Measurements from ENCODE around the gene SCAMP3. TPM values are rescaled to one million over a fixed set of nuclear protein-coding genes. Genes with fewer than 3 reads are reported as not detected.
"Not testable (repeated sequence)": the region's sequence is repeated elsewhere in the genome, so short reads cannot be mapped to it uniquely, and the experiment has no call there.

Gene SCAMP3
- total and polyA plus RNA-seq, 8 donors: 7.0 to 48.4 (median 28.7) TPM

DNA sequence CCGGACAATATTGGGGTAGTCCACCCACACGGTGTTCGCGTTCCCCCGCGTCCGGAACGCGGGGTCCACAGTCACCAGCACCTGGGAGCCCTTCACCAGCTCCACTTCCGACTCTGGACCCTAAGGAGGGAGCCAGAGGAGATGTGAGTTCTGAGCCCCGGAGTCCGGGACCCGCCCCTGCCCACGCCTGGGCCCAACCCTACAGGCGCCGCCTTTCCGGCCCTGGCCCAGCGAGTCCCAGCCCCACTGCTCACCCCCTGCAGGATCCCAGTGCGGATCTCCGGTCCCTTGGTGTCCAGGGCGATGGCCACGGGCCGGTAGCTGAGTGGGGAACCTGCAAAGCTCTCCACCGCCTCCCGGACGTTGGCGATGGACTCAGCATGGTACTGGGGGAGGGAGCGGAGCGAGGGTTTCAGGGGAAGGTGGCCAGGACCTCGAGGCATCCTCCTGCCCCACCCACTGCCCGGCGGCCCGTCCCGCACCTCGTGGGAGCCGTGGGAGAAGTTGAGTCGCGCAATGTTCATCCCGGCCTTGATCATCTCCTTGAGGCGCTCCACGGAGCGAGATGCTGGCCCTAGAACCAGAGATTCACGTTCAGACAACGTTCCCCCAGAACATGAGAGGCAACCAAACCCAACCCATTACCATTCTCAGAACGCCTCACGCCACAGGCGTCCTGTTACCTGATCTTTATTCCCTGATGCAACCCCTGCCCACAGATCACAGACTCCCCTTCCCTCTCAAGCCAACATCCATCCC is 33.2 kb upstream of the SCAMP3 start:
- Histone ChIP-seq H3K4me1 (peaks cover 7 to 12% (median 9%) of the 10 kb centered on the region in 4 donors), H3K4me3 (peak overlapping the region in 3 of 4 donors; percentile 13 to 27 (median 23)), H3K27ac (no peak overlapping the region), H3K27me3 (peaks cover 13 to 53% (median 27%) of the 10 kb centered on the region in 3 donors), H3K9me3 (no peaks in the 10 kb centered on the region), H3K36me3 (no peaks in the 10 kb centered on the region)
- no peak for DNase-seq
- 9 to 20% (median 15%) methylated on average over 22 to 47 of the region's 47 CpGs for WGBS, 5 donors
- intact Hi-C loops (cut with DNase I; ENCODE audit: low total_unique reads): no loop called here
- TF ChIP-seq, protein P1, sequence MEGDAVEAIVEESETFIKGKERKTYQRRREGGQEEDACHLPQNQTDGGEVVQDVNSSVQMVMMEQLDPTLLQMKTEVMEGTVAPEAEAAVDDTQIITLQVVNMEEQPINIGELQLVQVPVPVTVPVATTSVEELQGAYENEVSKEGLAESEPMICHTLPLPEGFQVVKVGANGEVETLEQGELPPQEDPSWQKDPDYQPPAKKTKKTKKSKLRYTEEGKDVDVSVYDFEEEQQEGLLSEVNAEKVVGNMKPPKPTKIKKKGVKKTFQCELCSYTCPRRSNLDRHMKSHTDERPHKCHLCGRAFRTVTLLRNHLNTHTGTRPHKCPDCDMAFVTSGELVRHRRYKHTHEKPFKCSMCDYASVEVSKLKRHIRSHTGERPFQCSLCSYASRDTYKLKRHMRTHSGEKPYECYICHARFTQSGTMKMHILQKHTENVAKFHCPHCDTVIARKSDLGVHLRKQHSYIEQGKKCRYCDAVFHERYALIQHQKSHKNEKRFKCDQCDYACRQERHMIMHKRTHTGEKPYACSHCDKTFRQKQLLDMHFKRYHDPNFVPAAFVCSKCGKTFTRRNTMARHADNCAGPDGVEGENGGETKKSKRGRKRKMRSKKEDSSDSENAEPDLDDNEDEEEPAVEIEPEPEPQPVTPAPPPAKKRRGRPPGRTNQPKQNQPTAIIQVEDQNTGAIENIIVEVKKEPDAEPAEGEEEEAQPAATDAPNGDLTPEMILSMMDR (IDR thresholded peaks at IDR 0.05): no peak
- TF ChIP-seq POLR2A (IDR thresholded peaks at IDR 0.05) (no peak), POLR2AphosphoS5 (IDR thresholded peaks at IDR 0.05) (no peak), EP300 (IDR thresholded peaks at IDR 0.05) (no peak)

DNA sequence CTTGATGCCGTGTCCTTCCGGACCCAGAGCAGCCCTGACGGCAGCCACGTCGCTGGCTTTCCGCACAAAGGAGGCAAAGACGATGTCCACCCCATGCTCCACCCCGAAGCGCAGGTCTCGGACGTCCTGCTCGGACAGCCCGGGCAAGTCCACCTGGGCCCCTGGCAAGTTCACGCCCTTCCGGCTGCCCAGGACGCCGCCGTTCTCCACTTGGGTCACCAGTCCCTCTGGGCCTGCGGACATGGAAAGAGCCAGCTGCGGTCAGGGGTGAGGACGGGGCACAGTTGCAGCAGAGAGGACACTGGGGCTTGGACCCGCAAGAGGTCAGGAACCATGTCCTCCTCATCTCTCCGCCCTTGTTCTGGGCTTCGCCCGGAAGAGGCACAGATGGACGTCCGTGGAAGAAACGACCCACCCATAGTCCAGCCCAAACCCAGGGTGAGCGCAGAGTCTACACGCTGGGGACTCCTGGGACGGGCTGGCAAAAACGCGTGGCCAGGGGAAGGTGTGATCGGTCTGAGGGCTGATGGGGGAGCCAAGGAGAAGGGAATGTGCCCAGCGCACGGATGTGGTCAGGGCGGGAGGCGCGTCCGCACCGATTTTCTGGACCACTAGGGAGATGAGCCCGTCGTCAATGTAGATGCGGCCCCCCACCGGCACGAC is 32.5 kb upstream of the SCAMP3 start:
- 27 to 38% (median 29%) methylated on average over 44 to 46 of the region's 46 CpGs for WGBS, 5 donors
- no peaks in the 10 kb centered on the region for H3K36me3 ChIP-seq
- intact Hi-C loops (cut with DNase I; ENCODE audit: low total_unique reads): no loop called here

GRCh38 chr1:155293086-155293749 is 31.1 kb upstream of the SCAMP3 start:
- DNase-seq: no peak
- no peak overlapping the region for H3K27ac ChIP-seq
- no peak overlapping the region for H3K4me3 ChIP-seq
- TF ChIP-seq, protein P1 (IDR thresholded peaks at IDR 0.05): no peak
- TF ChIP-seq POLR2AphosphoS5 (IDR thresholded peaks at IDR 0.05): no peak
- TF ChIP-seq EP300 (IDR thresholded peaks at IDR 0.05): no peak
- TF ChIP-seq POLR2A (IDR thresholded peaks at IDR 0.05): no peak
- H3K27me3 ChIP-seq: peaks cover 13 to 53% (median 27%) of the 10 kb centered on the region in 3 donors
- H3K36me3 ChIP-seq: peaks cover 0 to 2% (median 0%) of the 10 kb centered on the region in 4 donors
- peaks cover 7 to 12% (median 9%) of the 10 kb centered on the region in 4 donors for H3K4me1 ChIP-seq
- WGBS, 5 donors: 83 to 88% (median 85%) methylated on average over 17 of the region's 17 CpGs
- no peaks in the 10 kb centered on the region for H3K9me3 ChIP-seq
- intact Hi-C loops (cut with DNase I; ENCODE audit: low total_unique reads): no loop called here

More for the DNA sequence above, 32.5 kb upstream of the SCAMP3 start:
- no peak for DNase-seq
- TF ChIP-seq POLR2A (IDR thresholded peaks at IDR 0.05): no peak
- TF ChIP-seq POLR2AphosphoS5 (IDR thresholded peaks at IDR 0.05): no peak
- TF ChIP-seq, protein P1 (IDR thresholded peaks at IDR 0.05): no peak
- no peak for TF ChIP-seq EP300 (IDR thresholded peaks at IDR 0.05)
- Histone ChIP-seq H3K9me3 (no peaks in the 10 kb centered on the region), H3K27me3 (peaks cover 13 to 53% (median 27%) of the 10 kb centered on the region in 3 donors), H3K4me3 (peak overlapping the region in 3 of 4 donors; percentile 13 to 27 (median 23)), H3K4me1 (peaks cover 7 to 12% (median 9%) of the 10 kb centered on the region in 4 donors), H3K27ac (no peak overlapping the region)

- H3K27ac ChIP-seq; DNase-seq; H3K36me3 ChIP-seq; H3K4me3 ChIP-seq; intact Hi-C loops (cut with DNase I; ENCODE audit: low total_unique reads); H3K9me3 ChIP-seq: not testable (repeated sequence)
- WGBS, 5 donors: 83 to 90% (median 89%) methylated on average over 10 of the region's 10 CpGs
- H3K4me1 ChIP-seq: peaks cover 7 to 12% (median 9%) of the 10 kb centered on the region in 4 donors
- H3K27me3 ChIP-seq: peaks cover 13 to 35% (median 22%) of the 10 kb centered on the region in 3 donors
These were observed 28.8 kb upstream of the SCAMP3 start for GRCh38 chr1:155291006-155291405.

All from stomach (tissue), 9 donors.